Thyroid gland (tissue), 4 donors: ENCODE measurements around the gene KSR1.

Experiments used
- POLR2A ChIP-seq, 2 donors: fragments of 450-650 bp; IDR thresholded peaks; one replicate each; pipeline ENCODE4 v1.6.1; 2017; ENCODE audit warnings: antibody characterized with exemption in 2 of 2, mild to moderate bottlenecking in 2 of 2, moderate library complexity in 1 of 2
- TF ChIP-seq, protein P1 (sequence below), 6 experiments: fragments of 200-600 bp in 3 of 6; fragments of 450-650 bp in 3 of 6; sonication (generic) in 3 of 6; IDR thresholded peaks; one replicate each; pipeline ENCODE4 v1.5.1; 2016 to 2019; ENCODE audit warnings: antibody characterized with exemption in 6 of 6, mild to moderate bottlenecking in 2 of 6, inconsistent platforms in 1 of 6, moderate library complexity in 1 of 6

DNA sequence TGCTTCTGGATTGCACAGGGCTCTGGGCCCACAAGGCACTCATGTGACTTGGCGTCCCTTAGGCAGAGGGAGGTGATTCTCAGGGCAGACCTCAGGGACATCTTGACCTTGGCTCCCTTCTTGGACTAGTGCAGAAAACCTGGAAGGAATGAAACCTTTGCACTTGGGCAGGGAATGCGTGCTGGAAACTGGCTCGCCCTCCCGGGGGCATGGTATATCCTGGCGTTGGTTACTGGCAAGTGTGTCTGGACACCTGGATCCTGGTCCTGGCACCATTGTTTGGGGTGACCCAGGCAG is 111.3 kb downstream of the KSR1 start:
- no peak for TF ChIP-seq POLR2A (IDR thresholded peaks at IDR 0.05)
- TF ChIP-seq, protein P1, sequence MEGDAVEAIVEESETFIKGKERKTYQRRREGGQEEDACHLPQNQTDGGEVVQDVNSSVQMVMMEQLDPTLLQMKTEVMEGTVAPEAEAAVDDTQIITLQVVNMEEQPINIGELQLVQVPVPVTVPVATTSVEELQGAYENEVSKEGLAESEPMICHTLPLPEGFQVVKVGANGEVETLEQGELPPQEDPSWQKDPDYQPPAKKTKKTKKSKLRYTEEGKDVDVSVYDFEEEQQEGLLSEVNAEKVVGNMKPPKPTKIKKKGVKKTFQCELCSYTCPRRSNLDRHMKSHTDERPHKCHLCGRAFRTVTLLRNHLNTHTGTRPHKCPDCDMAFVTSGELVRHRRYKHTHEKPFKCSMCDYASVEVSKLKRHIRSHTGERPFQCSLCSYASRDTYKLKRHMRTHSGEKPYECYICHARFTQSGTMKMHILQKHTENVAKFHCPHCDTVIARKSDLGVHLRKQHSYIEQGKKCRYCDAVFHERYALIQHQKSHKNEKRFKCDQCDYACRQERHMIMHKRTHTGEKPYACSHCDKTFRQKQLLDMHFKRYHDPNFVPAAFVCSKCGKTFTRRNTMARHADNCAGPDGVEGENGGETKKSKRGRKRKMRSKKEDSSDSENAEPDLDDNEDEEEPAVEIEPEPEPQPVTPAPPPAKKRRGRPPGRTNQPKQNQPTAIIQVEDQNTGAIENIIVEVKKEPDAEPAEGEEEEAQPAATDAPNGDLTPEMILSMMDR (IDR thresholded peaks at IDR 0.05): no peak
